ENCODE results near the gene PLCB4. TPM values are rescaled to one million over a fixed set of nuclear protein-coding genes. Genes with fewer than 3 reads are reported as not detected.

PLCB4 gene
- polyA plus RNA-seq, 1 of the 3 experiments (the other 2 are of a cell fraction): 5.5 TPM

GRCh38 chr20:9483131-9483530, 414.2 kb downstream of the PLCB4 start:
- TF ChIP-seq RCOR1 (IDR thresholded peaks at IDR 0.05; ENCODE audit: low read length) (no peak), JUND (IDR thresholded peaks at IDR 0.05) (0 out of 2 replicates have a peak, but pooled peaks have one; percentile 12), PBX3 (IDR thresholded peaks at IDR 0.05) (peak; percentile 28), SMC3 (IDR thresholded peaks at IDR 0.05; ENCODE audit: low read depth, low read length) (no peak), TCF12 (IDR thresholded peaks at IDR 0.05) (peak; percentile 65), FOXM1 (IDR thresholded peaks at IDR 0.05; ENCODE audit: low read depth) (no peak), USF1 (IDR thresholded peaks at IDR 0.05; ENCODE audit: borderline replicate concordance, low read depth) (no peak), POLR2AphosphoS5 (IDR thresholded peaks at IDR 0.05; ENCODE audit: low read depth, low read length) (no peak), IRF3 (IDR thresholded peaks at IDR 0.05; ENCODE audit: low read depth, low read length) (no peak)
- CTCF ChIA-PET: interaction anchor here (0.6 kb wide), 1 partner anchor 10 kb away, joined by 3 read pairs; no protein-coding TSS in a partner anchor
- Histone ChIP-seq H3K27ac (ENCODE audit: low read depth in 2 of 2, low read length in 1 of 2) (peak overlapping the region; percentile 34 to 76; a peak in 3 of 4 replicates), H3K4me3 (ENCODE audit: low read depth in 2 of 2, low read length in 1 of 2) (no peak overlapping the region), H3K36me3 (replicated peaks in 1 of 2; ENCODE audit: control insufficient read depth in 1 of 2, insufficient read depth in 2 of 2, low read length in 1 of 2) (peaks cover 3 to 5% of the 10 kb centered on the region in 2 experiments), H3K79me2 (ENCODE audit: insufficient read depth) (no peaks in the 10 kb centered on the region), H3K27me3 (ENCODE audit: insufficient read depth) (no peaks in the 10 kb centered on the region), H3K9me2 (no peaks in the 10 kb centered on the region), H2AFZ (ENCODE audit: low read depth) (no peak overlapping the region), H3K4me2 (peak overlapping the region; percentile 41; the same call in 1 of the 2 replicates), H3K4me1 (ENCODE audit: control insufficient read depth in 1 of 2, insufficient read depth in 2 of 2, low read depth in 1 of 2, low read length in 1 of 2) (peaks cover 0 to 15% of the 10 kb centered on the region in 2 experiments; a peak in 3 of 4 replicates), H3K9me3 (no peaks in the 10 kb centered on the region), H4K20me1 (ENCODE audit: insufficient read depth) (no peaks in the 10 kb centered on the region), H3K9ac (no peak overlapping the region), H3F3A (replicated peaks; ENCODE audit: insufficient read depth) (peaks cover 12% of the 10 kb centered on the region)
- 68% methylated on average over 2 of the region's 2 CpGs for WGBS (ENCODE audit: low lambda C conversion rate)
- POLR2A ChIA-PET: interaction anchor here (0.7 kb wide), 1 partner anchor 46 kb away, joined by 5 read pairs; no protein-coding TSS in a partner anchor
- DNase-seq: no peak

GRCh38 chr20:9485614-9486340, 416.9 kb downstream of the PLCB4 start:
- no peak for DNase-seq
- H2AFZ ChIP-seq (ENCODE audit: low read depth): no peak overlapping the region
- H3K9me3 ChIP-seq: no peaks in the 10 kb centered on the region
- no peaks in the 10 kb centered on the region for H3K27me3 ChIP-seq (ENCODE audit: insufficient read depth)
- CTCF ChIA-PET: interaction anchor here (0.7 to 2.5 kb wide), 6 partner anchors 13 to 632 kb away, joined by 3 to 7 read pairs (median 4); no protein-coding TSS in a partner anchor
- H3K27ac ChIP-seq (ENCODE audit: low read depth in 2 of 2, low read length in 1 of 2): no peak overlapping the region
- peaks cover 0 to 19% of the 10 kb centered on the region in 2 experiments; a peak in 2 of 4 replicates for H3K4me1 ChIP-seq (ENCODE audit: control insufficient read depth in 1 of 2, insufficient read depth in 2 of 2, low read depth in 1 of 2, low read length in 1 of 2)
- no peaks in the 10 kb centered on the region for H4K20me1 ChIP-seq (ENCODE audit: insufficient read depth)
- POLR2A ChIA-PET: no interaction called here
- H3F3A ChIP-seq (replicated peaks; ENCODE audit: insufficient read depth): peaks cover 12% of the 10 kb centered on the region
- no peaks in the 10 kb centered on the region for H3K36me3 ChIP-seq (replicated peaks in 1 of 2; ENCODE audit: control insufficient read depth in 1 of 2, insufficient read depth in 2 of 2, low read length in 1 of 2)
- no peaks in the 10 kb centered on the region for H3K79me2 ChIP-seq (ENCODE audit: insufficient read depth)
- H3K4me2 ChIP-seq: no peak overlapping the region
- H3K9me2 ChIP-seq: no peaks in the 10 kb centered on the region
- H3K9ac ChIP-seq: no peak overlapping the region
- 87% methylated on average over 9 of the region's 9 CpGs for WGBS (ENCODE audit: low lambda C conversion rate)
- no peak overlapping the region for H3K4me3 ChIP-seq (ENCODE audit: low read depth in 2 of 2, low read length in 1 of 2)
- TF ChIP-seq FOXM1 (IDR thresholded peaks at IDR 0.05; ENCODE audit: low read depth) (no peak), YY1 (IDR thresholded peaks at IDR 0.05; ENCODE audit: low read depth) (no peak), GABPA (IDR thresholded peaks at IDR 0.05; ENCODE audit: low read depth) (no peak), EZH2phosphoT487 (IDR thresholded peaks at IDR 0.05; ENCODE audit: borderline replicate concordance, low read depth) (no peak), RXRA (IDR thresholded peaks at IDR 0.05; ENCODE audit: borderline replicate concordance, low read depth) (no peak), CHD2 (IDR thresholded peaks at IDR 0.05; ENCODE audit: low read length, partially characterized antibody) (no peak), MXI1 (IDR thresholded peaks at IDR 0.05; ENCODE audit: low read depth, low read length) (no peak), USF2 (IDR thresholded peaks at IDR 0.05; ENCODE audit: borderline replicate concordance, low read depth, low read length) (no peak), GATA2 (CRISPR knock-in tag; IDR thresholded peaks at IDR 0.05) (no peak), CTCF (IDR thresholded peaks at IDR 0.05) (no peak), RFX5 (IDR thresholded peaks at IDR 0.05; ENCODE audit: low read length) (no peak), NFIC (IDR thresholded peaks at IDR 0.05; ENCODE audit: borderline replicate concordance) (no peak)

Measured in SK-N-SH (cell line).